Transverse colon (tissue), 4 donors: Measurements from ENCODE around the gene ORM1. TPM values are rescaled to one million over a fixed set of nuclear protein-coding genes. Genes with fewer than 3 reads are reported as not detected.
"Not testable (repeated sequence)": the region's sequence is repeated elsewhere in the genome, so short reads cannot be mapped to it uniquely, and the experiment has no call there.

Experiments
- DNase-seq: peaks from one replicate; pipeline ENCODE4 v3.0.0-alpha.2; 2019
- H3K27ac ChIP-seq, 4 donors: fragments of 200-600 bp; sonication (generic); 2 replicates each; pipeline ENCODE4 v1.5.1; 2016 to 2018; ENCODE audit warnings: inconsistent platforms in 4 of 4
- H3K27me3 ChIP-seq: fragments of 200-600 bp; sonication (generic); 2 replicates; pipeline ENCODE4 v1.5.1; 2017; ENCODE audit warnings: inconsistent platforms
- H3K36me3 ChIP-seq, 4 donors: fragments of 200-600 bp; sonication (generic); 2 replicates each; pipeline ENCODE4 v1.5.1; 2017 to 2019; ENCODE audit warnings: inconsistent platforms in 4 of 4
- H3K4me1 ChIP-seq, 4 donors: fragments of 200-600 bp; sonication (generic); 2 replicates each; pipeline ENCODE4 v1.5.1; 2017 to 2020; ENCODE audit warnings: inconsistent platforms in 4 of 4
- H3K4me3 ChIP-seq, 4 donors: fragments of 200-600 bp; sonication (generic); 1 replicate in 1 of 4; 2 replicates in 3 of 4; pipeline versions ENCODE4 v1.5.1 to v1.6.1; 2017 to 2019; ENCODE audit warnings: inconsistent platforms in 4 of 4
- H3K9me3 ChIP-seq, 2 donors: fragments of 200-600 bp; sonication (generic); 2 replicates each; pipeline ENCODE4 v1.5.1; 2017 to 2019; ENCODE audit warnings: inconsistent platforms in 2 of 2
- EP300 ChIP-seq: sonication (generic); formaldehyde crosslinking; IDR thresholded peaks from one replicate; pipeline ENCODE4 v1.6.1; 2017; ENCODE audit warnings: antibody characterized with exemption, low read depth
- POLR2A ChIP-seq: fragments of 450-650 bp; IDR thresholded peaks from one replicate; pipeline ENCODE4 v1.6.1; 2016; ENCODE audit warnings: antibody characterized with exemption, mild to moderate bottlenecking, moderate library complexity
- POLR2AphosphoS5 ChIP-seq, 3 donors: sonication (generic); formaldehyde crosslinking; IDR thresholded peaks; one replicate each; pipeline ENCODE4 v1.6.1; 2016; ENCODE audit warnings: antibody characterized with exemption in 3 of 3
- WGBS, 2 donors: methylation state at CpG; one replicate each; pipeline ENCODE4 v1.1.5; 2018; ENCODE audit warnings: low coverage in 1 of 2; 5-methylcytosine and 5-hydroxymethylcytosine counted together
- in situ Hi-C, 4 donors: fragments of 200-750 bp; cut with MboI; loops; one replicate each; pipeline versions ENCODE4 v1.15.0 to v1.15.1; 2017; ENCODE audit warnings: low sequenced_read_pairs in 3 of 4, low pct_ligation_motif_present in 1 of 4, low pct_unique_long_range_greater_than_20kb in 1 of 4
- intact Hi-C: fragments of 100-400 bp; cut with DNase I; formaldehyde crosslinking; loops from one replicate; pipeline ENCODE4 v1.15.1; 2023; ENCODE audit warnings: low total_unique reads
- total RNA-seq, 4 donors: library from RNA; depleted of rRNA; stranded (reverse); fragments of >200 nt; gene quantifications; one replicate each; pipeline ENCODE4 v1.1.0, GENCODE V29; 2016
- TF ChIP-seq, protein P1 (sequence below), 5 experiments: fragments of 200-600 bp in 3 of 5; fragments of 450-650 bp in 2 of 5; sonication (generic) in 3 of 5; IDR thresholded peaks; 1 replicate in 2 of 5; 2 replicates in 3 of 5; pipeline ENCODE4 v1.5.1; 2016 to 2017; ENCODE audit warnings: antibody characterized with exemption in 5 of 5, inconsistent platforms in 3 of 5, mild to moderate bottlenecking in 2 of 5, moderate library complexity in 1 of 5

Gene ORM1
- total RNA-seq, 4 donors from 2014 or later: not detected

DNA sequence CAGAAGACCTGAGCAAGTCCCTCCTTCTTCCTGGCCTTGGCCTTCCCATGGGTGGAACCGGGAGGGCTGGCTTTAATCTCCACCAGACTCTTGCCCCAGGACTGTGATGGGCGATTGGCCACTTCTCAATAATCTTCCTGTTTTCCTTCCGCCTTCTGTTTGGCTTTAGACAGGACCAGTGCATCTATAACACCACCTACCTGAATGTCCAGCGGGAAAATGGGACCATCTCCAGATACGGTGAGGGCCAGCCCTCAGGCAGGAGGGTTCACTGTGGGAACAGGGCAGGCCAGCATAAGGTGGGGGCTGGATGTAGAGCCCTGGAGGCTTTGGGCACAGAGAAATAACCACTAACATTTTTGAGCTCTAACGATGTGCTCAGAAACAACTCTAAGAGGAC lies 951 bp downstream of the ORM1 start:
- DNase-seq, H3K4me3 ChIP-seq, H3K9me3 ChIP-seq, H3K27ac ChIP-seq, in situ Hi-C loops, H3K27me3 ChIP-seq, intact Hi-C loops, H3K36me3 ChIP-seq, H3K4me1 ChIP-seq: not testable (repeated sequence)
- 66 to 74% methylated on average over 4 to 6 of the region's 6 CpGs for WGBS, 2 donors

DNA sequence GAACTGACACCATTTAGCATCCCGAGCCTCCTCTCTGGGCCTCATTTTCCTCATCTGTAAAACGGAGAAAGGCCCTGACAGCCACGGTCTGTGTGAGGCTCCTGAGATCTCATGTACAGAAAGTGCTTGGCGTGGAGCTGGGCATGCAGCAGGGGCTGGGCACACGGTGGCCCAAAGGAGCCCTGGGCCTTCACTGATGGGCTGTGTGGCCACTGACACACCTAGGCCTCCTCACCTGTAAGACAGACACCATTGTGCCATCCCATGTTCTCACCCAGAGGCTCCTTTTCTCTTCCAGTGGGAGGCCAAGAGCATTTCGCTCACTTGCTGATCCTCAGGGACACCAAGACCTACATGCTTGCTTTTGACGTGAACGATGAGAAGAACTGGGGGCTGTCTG lies 1.6 kb downstream of the ORM1 start:
- no peak overlapping the region for H3K27ac ChIP-seq
- WGBS, 2 donors: 93% methylated on average over 7 of the region's 8 CpGs; no CpG with 5 or more reads in 1 of the 2 donors
- H3K36me3 ChIP-seq: no peaks in the 10 kb centered on the region
- TF ChIP-seq EP300 (no peak), POLR2A (no peak), POLR2AphosphoS5 (IDR thresholded peaks at IDR 0.05) (no peak)
- TF ChIP-seq, protein P1, sequence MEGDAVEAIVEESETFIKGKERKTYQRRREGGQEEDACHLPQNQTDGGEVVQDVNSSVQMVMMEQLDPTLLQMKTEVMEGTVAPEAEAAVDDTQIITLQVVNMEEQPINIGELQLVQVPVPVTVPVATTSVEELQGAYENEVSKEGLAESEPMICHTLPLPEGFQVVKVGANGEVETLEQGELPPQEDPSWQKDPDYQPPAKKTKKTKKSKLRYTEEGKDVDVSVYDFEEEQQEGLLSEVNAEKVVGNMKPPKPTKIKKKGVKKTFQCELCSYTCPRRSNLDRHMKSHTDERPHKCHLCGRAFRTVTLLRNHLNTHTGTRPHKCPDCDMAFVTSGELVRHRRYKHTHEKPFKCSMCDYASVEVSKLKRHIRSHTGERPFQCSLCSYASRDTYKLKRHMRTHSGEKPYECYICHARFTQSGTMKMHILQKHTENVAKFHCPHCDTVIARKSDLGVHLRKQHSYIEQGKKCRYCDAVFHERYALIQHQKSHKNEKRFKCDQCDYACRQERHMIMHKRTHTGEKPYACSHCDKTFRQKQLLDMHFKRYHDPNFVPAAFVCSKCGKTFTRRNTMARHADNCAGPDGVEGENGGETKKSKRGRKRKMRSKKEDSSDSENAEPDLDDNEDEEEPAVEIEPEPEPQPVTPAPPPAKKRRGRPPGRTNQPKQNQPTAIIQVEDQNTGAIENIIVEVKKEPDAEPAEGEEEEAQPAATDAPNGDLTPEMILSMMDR (IDR thresholded peaks at IDR 0.05): no peak
- no peaks in the 10 kb centered on the region for H3K9me3 ChIP-seq
- in situ Hi-C loops (no loop called here), intact Hi-C loops (no loop called here)
- H3K4me1 ChIP-seq: no peaks in the 10 kb centered on the region
- no peak for DNase-seq
- H3K27me3 ChIP-seq: no peaks in the 10 kb centered on the region
- no peak overlapping the region for H3K4me3 ChIP-seq

DNA sequence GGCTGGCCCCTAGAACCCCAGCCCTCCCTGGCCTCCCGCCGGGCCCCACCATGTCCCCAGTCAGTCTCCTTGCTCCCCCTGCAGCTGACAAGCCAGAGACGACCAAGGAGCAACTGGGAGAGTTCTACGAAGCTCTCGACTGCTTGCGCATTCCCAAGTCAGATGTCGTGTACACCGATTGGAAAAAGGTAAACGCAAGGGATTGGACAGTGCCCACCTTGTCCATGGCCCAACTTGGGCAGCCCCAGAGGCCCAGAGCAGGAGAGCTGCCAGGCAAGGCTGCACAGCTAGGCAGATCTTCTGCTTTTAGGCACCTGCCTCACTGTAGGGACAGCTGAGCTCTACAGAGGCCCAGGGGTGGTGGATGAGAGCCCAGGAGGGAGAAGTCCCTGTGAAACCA lies 2.1 kb downstream of the ORM1 start:
- H3K27ac ChIP-seq, H3K4me1 ChIP-seq, H3K4me3 ChIP-seq, H3K9me3 ChIP-seq, H3K36me3 ChIP-seq, DNase-seq, H3K27me3 ChIP-seq, in situ Hi-C loops, intact Hi-C loops: not testable (repeated sequence)
- WGBS, 2 donors: 83% methylated on average over 9 of the region's 9 CpGs; no CpG with 5 or more reads in 1 of the 2 donors

DNA sequence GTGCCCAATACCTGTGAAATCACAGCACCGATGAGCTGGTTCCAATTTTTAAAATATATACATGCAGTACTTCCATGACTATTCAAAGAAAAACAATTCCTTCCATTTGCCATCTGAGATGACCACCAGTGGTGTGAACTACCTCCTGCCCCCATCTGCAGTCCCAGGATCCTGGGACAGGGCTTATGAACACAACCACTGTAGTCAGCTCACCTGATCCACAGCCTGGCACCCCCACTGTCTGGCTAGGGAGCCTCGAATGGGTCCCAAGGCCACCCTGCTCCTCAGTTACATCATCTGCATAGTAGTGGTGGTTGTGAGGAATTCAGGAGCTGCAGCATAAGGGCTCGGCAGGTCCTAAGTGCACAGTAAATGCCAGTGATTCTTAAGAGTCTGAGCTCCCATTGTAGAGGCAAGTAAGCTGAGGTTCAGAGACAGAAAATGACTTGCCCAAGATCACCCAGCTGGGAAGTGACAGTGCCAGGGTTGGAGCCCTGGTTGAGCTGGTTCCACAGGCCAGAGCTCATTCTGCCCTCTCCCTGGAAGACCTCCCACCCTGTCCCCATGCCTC lies 2.9 kb downstream of the ORM1 start:
- H3K4me3 ChIP-seq, H3K27me3 ChIP-seq, in situ Hi-C loops, H3K36me3 ChIP-seq, intact Hi-C loops, H3K4me1 ChIP-seq, H3K9me3 ChIP-seq, H3K27ac ChIP-seq, DNase-seq: not testable (repeated sequence)
- WGBS, 2 donors: 90% methylated on average over 3 of the region's 3 CpGs; no CpG with 5 or more reads in 1 of the 2 donors

DNA sequence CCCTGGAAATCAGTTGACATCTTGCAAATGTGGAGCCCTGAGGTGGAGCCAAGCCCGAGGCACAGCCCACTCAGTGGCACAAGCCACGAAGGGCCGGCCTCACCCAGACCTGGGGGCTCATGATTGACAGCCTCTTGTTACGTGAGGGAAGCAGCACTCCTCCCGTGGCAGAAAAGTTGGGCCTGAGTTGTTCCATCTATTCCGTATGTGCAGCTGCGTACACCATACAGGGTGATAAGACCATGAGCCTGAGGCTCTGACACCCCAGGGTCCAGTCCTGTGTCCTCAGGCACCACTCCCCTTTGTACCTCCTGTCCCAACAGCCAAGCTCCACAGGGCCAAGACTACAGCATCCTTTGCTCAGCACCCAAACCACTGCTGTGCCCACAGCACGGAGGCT lies 4.9 kb downstream of the ORM1 start:
- H3K27ac ChIP-seq: no peak overlapping the region
- in situ Hi-C loops (no loop called here), intact Hi-C loops (no loop called here)
- TF ChIP-seq, protein P1 (IDR thresholded peaks at IDR 0.05): no peak
- TF ChIP-seq POLR2A (no peak), POLR2AphosphoS5 (IDR thresholded peaks at IDR 0.05) (no peak), EP300 (no peak)
- no peaks in the 10 kb centered on the region for H3K36me3 ChIP-seq
- DNase-seq: no peak
- H3K9me3 ChIP-seq: no peaks in the 10 kb centered on the region
- no peaks in the 10 kb centered on the region for H3K4me1 ChIP-seq
- H3K4me3 ChIP-seq: no peak overlapping the region
- no peaks in the 10 kb centered on the region for H3K27me3 ChIP-seq
- 93% methylated on average over 8 of the region's 8 CpGs; no CpG with 5 or more reads in 1 of the 2 donors for WGBS, 2 donors

DNA sequence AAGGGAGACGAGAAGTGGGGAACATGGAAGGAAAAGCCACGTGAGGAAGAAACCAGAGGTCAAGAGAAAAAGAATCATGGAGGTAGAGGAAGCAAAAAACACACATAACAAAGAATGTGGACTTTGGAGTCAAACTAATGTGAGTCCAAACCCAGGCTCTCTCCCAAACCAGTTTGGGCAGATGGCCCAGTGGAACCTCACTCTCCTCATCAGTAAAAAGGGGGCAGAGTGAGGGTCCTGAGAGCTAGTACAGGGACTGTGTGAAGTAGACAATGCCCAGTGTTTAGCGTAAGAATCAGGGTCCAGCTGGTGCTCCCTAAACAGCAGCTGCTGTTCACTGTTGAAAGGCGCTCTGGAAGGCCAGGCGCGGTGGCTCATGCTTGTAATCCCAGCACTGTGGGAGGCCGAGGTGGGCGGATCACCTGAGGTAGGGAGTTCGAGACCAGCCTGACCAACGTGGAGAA lies 5.5 kb downstream of the ORM1 start:
- H3K36me3 ChIP-seq, intact Hi-C loops, DNase-seq, H3K4me1 ChIP-seq, H3K27ac ChIP-seq, H3K9me3 ChIP-seq, in situ Hi-C loops, H3K27me3 ChIP-seq, H3K4me3 ChIP-seq: not testable (repeated sequence)
- 33 to 79% methylated on average over 2 to 10 of the region's 10 CpGs for WGBS, 2 donors

DNA sequence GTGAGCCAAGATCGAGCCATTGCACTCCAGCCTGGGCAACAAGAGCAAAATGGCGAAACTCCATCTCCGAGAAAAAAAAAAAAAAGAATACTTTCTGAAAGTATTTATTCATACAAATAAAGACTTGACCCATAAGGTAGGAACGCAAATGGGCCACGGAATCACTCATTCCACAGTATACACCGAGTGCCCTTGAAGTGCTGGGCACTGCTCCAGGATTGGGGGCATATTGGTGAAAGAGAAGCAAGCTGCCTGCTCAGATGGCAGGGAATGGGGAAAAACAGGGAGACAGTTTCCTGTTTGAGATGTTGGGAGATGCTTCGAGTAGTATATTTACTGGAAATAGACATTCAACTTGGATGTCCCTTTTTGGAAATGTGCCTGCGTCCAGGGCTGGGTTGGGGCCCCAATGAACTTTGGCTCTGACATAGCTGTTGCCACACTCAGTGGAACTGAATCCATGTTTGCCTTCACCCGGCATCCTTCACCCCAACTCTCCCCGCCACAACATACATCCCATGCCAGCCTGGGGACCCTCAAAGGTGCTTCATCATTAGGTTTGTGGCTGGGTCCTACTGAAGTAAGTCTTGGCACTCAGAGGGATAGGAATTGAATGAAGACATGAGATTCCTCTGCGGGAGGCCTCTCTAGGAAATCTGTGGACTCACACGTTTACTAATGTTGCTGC lies 6.2 kb downstream of the ORM1 start:
- H3K4me3 ChIP-seq, H3K27me3 ChIP-seq, H3K4me1 ChIP-seq, H3K27ac ChIP-seq, DNase-seq, intact Hi-C loops, in situ Hi-C loops, H3K9me3 ChIP-seq, H3K36me3 ChIP-seq: not testable (repeated sequence)
- WGBS, 2 donors: 81 to 82% methylated on average over 4 to 10 of the region's 12 CpGs

DNA sequence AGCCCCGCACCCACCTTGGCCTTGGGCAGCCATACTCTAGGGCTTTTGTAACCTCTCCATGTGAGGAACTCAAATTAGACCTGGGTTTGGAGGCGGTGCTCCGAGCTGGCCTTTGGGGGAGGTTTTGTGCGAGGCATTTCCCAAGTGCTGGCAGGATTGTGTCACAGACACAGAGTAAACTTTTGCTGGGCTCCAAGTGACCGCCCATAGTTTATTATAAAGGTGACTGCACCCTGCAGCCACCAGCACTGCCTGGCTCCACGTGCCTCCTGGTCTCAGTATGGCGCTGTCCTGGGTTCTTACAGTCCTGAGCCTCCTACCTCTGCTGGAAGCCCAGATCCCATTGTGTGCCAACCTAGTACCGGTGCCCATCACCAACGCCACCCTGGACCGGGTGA lies 6.7 kb downstream of the ORM1 start, which contains the start of gene ORM2:
TSS of gene ORM2 (plus strand) at position 245 of the 398 bp plus-strand sequence. CDS start at position 281, 36 bp downstream.
- H3K27ac ChIP-seq, intact Hi-C loops, H3K27me3 ChIP-seq, H3K4me1 ChIP-seq, DNase-seq, in situ Hi-C loops, H3K36me3 ChIP-seq, H3K4me3 ChIP-seq, H3K9me3 ChIP-seq: not testable (repeated sequence)
- WGBS, 2 donors: 30% methylated on average over 2 of the region's 10 CpGs; no CpG with 5 or more reads in 1 of the 2 donors
